ENCODE results near the gene BRAT1.
A peak's percentile ranks its signal among the peaks of the same experiment; 100 is the strongest.

The BRAT1 gene

GRCh38 chr7:2516194-2516555 is 39.1 kb downstream of the BRAT1 start:
- H3K4me3 ChIP-seq (ENCODE audit: low read depth, low read length), result no peak overlapping the region
- H3K36me3 ChIP-seq, result no peaks in the 10 kb centered on the region
- H3K9me3 ChIP-seq (ENCODE audit: severe bottlenecking), result no peaks in the 10 kb centered on the region
- no peaks in the 10 kb centered on the region for H3K27me3 ChIP-seq (ENCODE audit: insufficient read depth, low read depth, severe bottlenecking)
- peak overlapping the region; percentile 66; the same call in 1 of the 2 replicates for H3K27ac ChIP-seq
- TF ChIP-seq CTCF (IDR thresholded peaks at IDR 0.05; ENCODE audit: low read depth, low read length), result no peak
- no peak for DNase-seq

GRCh38 chr7:2515424-2516193 is 39.7 kb downstream of the BRAT1 start:
- Histone ChIP-seq H3K27me3 (ENCODE audit: insufficient read depth, low read depth, severe bottlenecking) (no peaks in the 10 kb centered on the region), H3K36me3 (no peaks in the 10 kb centered on the region), H3K9me3 (ENCODE audit: severe bottlenecking) (no peaks in the 10 kb centered on the region), H3K4me3 (ENCODE audit: low read depth, low read length) (no peak overlapping the region), H3K27ac (0 out of 2 replicates have a peak overlapping the region, but pooled peaks have one; percentile 12)
- TF ChIP-seq CTCF (IDR thresholded peaks at IDR 0.05; ENCODE audit: low read depth, low read length), result no peak
- no peak for DNase-seq

- H3K27ac ChIP-seq, result peak overlapping the region; percentile 88
- TF ChIP-seq CTCF (IDR thresholded peaks at IDR 0.05; ENCODE audit: low read depth, low read length), result no peak
These were observed 40.6 kb downstream of the BRAT1 start for GRCh38 chr7:2514473-2515423.

GRCh38 chr7:2513702-2514101 is 41.6 kb downstream of the BRAT1 start:
- Histone ChIP-seq H3K27ac (peak overlapping the region; percentile 88), H3K9me3 (ENCODE audit: severe bottlenecking) (no peaks in the 10 kb centered on the region), H3K36me3 (no peaks in the 10 kb centered on the region), H3K4me3 (ENCODE audit: low read depth, low read length) (no peak overlapping the region), H3K27me3 (ENCODE audit: insufficient read depth, low read depth, severe bottlenecking) (no peaks in the 10 kb centered on the region)
- peak; percentile 90 for DNase-seq
- TF ChIP-seq CTCF (IDR thresholded peaks at IDR 0.05; ENCODE audit: low read depth, low read length), result no peak

More at GRCh38 chr7:2514473-2515423, 40.6 kb downstream of the BRAT1 start:
- Histone ChIP-seq H3K9me3 (ENCODE audit: severe bottlenecking) (no peaks in the 10 kb centered on the region), H3K36me3 (no peaks in the 10 kb centered on the region), H3K27me3 (ENCODE audit: insufficient read depth, low read depth, severe bottlenecking) (no peaks in the 10 kb centered on the region), H3K4me3 (ENCODE audit: low read depth, low read length) (no peak overlapping the region)
- no peak for DNase-seq

GRCh38 chr7:2512713-2513112 is 42.6 kb downstream of the BRAT1 start:
- TF ChIP-seq CTCF (IDR thresholded peaks at IDR 0.05; ENCODE audit: low read depth, low read length), result no peak
- no peaks in the 10 kb centered on the region for H3K27me3 ChIP-seq (ENCODE audit: insufficient read depth, low read depth, severe bottlenecking)
- H3K36me3 ChIP-seq, result no peaks in the 10 kb centered on the region
- no peak overlapping the region for H3K4me3 ChIP-seq (ENCODE audit: low read depth, low read length)
- H3K27ac ChIP-seq, result peak overlapping the region; percentile 88
- no peak for DNase-seq
- H3K9me3 ChIP-seq (ENCODE audit: severe bottlenecking), result no peaks in the 10 kb centered on the region
